ENCODE results near the gene SMIM3. TPM values are rescaled to one million over a fixed set of nuclear protein-coding genes. Genes with fewer than 3 reads are reported as not detected.
A peak's percentile ranks its signal among the peaks of the same experiment; 100 is the strongest.

SMIM3 gene
- total and polyA plus RNA-seq, 2 experiments from 2014 or later = 44.2 to 47.7 TPM

GRCh38 chr5:150787656-150788055 is 9.1 kb downstream of the SMIM3 start:
- Histone ChIP-seq H3K9me2 (replicated peaks; ENCODE audit: insufficient read depth) (no peaks in the 10 kb centered on the region), H3K4me2 (no peak overlapping the region), H3K9me3 (ENCODE audit: low read depth) (no peaks in the 10 kb centered on the region), H3K27ac (no peak overlapping the region), H3K27me3 (no peaks in the 10 kb centered on the region), H2AFZ (no peak overlapping the region), H3K36me3 (replicated peaks; ENCODE audit: insufficient read depth, low read depth) (no peaks in the 10 kb centered on the region), H4K20me1 (ENCODE audit: insufficient read depth, poor library complexity, severe bottlenecking) (no peaks in the 10 kb centered on the region), H3K4me3 (no peak overlapping the region), H3K4me1 (ENCODE audit: insufficient read depth) (peaks cover 16% of the 10 kb centered on the region), H3K79me2 (peaks cover 85% of the 10 kb centered on the region)
- TF ChIP-seq CTCF (IDR thresholded peaks at IDR 0.05; ENCODE audit: poor library complexity) (no peak), EZH2 (IDR thresholded peaks at IDR 0.05; ENCODE audit: borderline replicate concordance) (no peak), EZH2phosphoT487 (IDR thresholded peaks at IDR 0.05; ENCODE audit: low read depth, severe bottlenecking, unreplicated experiment) (no peak)
- WGBS (ENCODE audit: low lambda C conversion rate, missing lambda C conversion rate) = 66% methylated on average over 1 of the region's 1 CpG
- no peak for DNase-seq (ENCODE audit: low spot score)

DNA sequence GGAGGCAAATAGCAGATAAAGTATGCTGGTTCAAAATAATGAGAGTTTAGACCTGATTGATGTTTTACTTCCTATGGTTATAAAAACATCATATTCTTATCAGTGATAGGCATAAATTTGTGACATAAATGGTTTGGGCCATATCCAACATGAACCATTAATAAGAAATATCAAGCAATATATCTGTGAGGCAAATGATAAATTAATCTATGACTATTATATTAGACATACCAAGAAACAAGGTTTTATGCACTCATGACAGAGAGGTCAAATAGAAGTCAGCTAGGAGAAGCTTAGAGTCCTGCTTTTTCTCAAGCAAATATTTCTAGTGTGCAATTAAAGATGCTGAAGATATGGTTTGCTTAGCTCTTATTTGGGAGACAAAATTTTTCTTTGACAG is 10.4 kb downstream of the SMIM3 start:
- H3K9me2 ChIP-seq (replicated peaks; ENCODE audit: insufficient read depth) = no peaks in the 10 kb centered on the region
- no peaks in the 10 kb centered on the region for H3K36me3 ChIP-seq (replicated peaks; ENCODE audit: insufficient read depth, low read depth)
- no peak overlapping the region for H3K4me2 ChIP-seq
- H4K20me1 ChIP-seq (ENCODE audit: insufficient read depth, poor library complexity, severe bottlenecking) = no peaks in the 10 kb centered on the region
- no peak overlapping the region for H2AFZ ChIP-seq
- H3K4me1 ChIP-seq (ENCODE audit: insufficient read depth) = peaks cover 7% of the 10 kb centered on the region
- TF ChIP-seq CTCF (IDR thresholded peaks at IDR 0.05; ENCODE audit: poor library complexity) (no peak), EZH2phosphoT487 (IDR thresholded peaks at IDR 0.05; ENCODE audit: low read depth, severe bottlenecking, unreplicated experiment) (no peak), EZH2 (IDR thresholded peaks at IDR 0.05; ENCODE audit: borderline replicate concordance) (no peak)
- H3K27ac ChIP-seq = peak overlapping the region; percentile 76
- no peak overlapping the region for H3K4me3 ChIP-seq
- no peak for DNase-seq (ENCODE audit: low spot score)
- H3K79me2 ChIP-seq = peaks cover 89% of the 10 kb centered on the region
- no peaks in the 10 kb centered on the region for H3K27me3 ChIP-seq
- no peaks in the 10 kb centered on the region for H3K9me3 ChIP-seq (ENCODE audit: low read depth)

- no peaks in the 10 kb centered on the region for H3K27me3 ChIP-seq
- peak overlapping the region; percentile 47 for H3K4me2 ChIP-seq
- no peaks in the 10 kb centered on the region for H3K36me3 ChIP-seq (replicated peaks; ENCODE audit: insufficient read depth, low read depth)
- H3K9me2 ChIP-seq (replicated peaks; ENCODE audit: insufficient read depth) = no peaks in the 10 kb centered on the region
- no peak for TF ChIP-seq EZH2phosphoT487 (IDR thresholded peaks at IDR 0.05; ENCODE audit: low read depth, severe bottlenecking, unreplicated experiment)
- no peak for TF ChIP-seq CTCF (IDR thresholded peaks at IDR 0.05; ENCODE audit: poor library complexity)
- H3K79me2 ChIP-seq = peaks cover 88% of the 10 kb centered on the region
- no peak overlapping the region for H3K4me3 ChIP-seq
- no peak for DNase-seq (ENCODE audit: low spot score)
- no peaks in the 10 kb centered on the region for H3K9me3 ChIP-seq (ENCODE audit: low read depth)
- H3K4me1 ChIP-seq (ENCODE audit: insufficient read depth) = peaks cover 5% of the 10 kb centered on the region
- H3K27ac ChIP-seq = peak overlapping the region; percentile 76
- no peaks in the 10 kb centered on the region for H4K20me1 ChIP-seq (ENCODE audit: insufficient read depth, poor library complexity, severe bottlenecking)
- 78% methylated on average over 6 of the region's 6 CpGs for WGBS (ENCODE audit: low lambda C conversion rate, missing lambda C conversion rate)
- no peak overlapping the region for H2AFZ ChIP-seq
Observed at GRCh38 chr5:150789450-150789849, 10.9 kb downstream of the SMIM3 start.

All from hepatocyte (in vitro differentiated cells).